GM12875 (cell line): ENCODE results near the gene S100B.
"Not testable (repeated sequence)": the region's sequence is repeated elsewhere in the genome, so short reads cannot be mapped to it uniquely, and the experiment has no call there.

Experiments used
- H3K4me3 ChIP-seq: one replicate; pipeline ENCODE4 v1.5.1; 2011; ENCODE audit warnings: low read depth, low read length, control low read depth
- CTCF ChIP-seq: IDR thresholded peaks from 2 replicates; pipeline ENCODE4 v1.5.1; 2011; ENCODE audit warnings: low read depth, mild to moderate bottlenecking, control low read depth, inconsistent platforms, low read length, moderate library complexity, borderline replicate concordance; ENCODE audit not compliant: insufficient read depth

S100B gene

GRCh38 chr21:46597031-46597430 lies 7.9 kb downstream of the S100B start:
- TF ChIP-seq CTCF: no peak
- no peak overlapping the region for H3K4me3 ChIP-seq

DNA sequence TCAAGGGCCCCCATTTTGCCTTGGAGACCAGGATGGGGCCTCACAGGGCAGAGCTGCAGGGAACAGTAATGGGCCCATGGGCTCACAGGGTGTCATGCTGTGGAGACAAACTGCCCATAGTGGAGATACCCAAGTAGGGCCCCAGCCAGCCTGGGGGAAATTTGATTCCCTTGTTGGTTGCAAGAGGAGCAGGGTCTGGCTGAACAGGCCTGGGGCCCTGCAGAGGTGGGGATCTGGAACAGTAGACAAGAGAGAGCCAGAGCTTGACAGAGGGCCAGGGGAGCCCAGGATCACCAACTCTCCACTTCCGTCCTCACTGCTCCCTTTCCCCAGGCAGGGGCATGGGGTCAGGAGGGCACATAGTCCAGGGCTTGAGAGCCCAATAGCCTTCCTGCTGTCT lies 8.7 kb downstream of the S100B start:
- TF ChIP-seq CTCF: no peak
- H3K4me3 ChIP-seq: no peak overlapping the region

GRCh38 chr21:46594276-46594675 lies 10.6 kb downstream of the S100B start:
- TF ChIP-seq CTCF: no peak

GRCh38 chr21:46585191-46585953 lies 19.5 kb downstream of the S100B start:
- H3K4me3 ChIP-seq: no peak overlapping the region
- no peak for TF ChIP-seq CTCF

More at GRCh38 chr21:46594276-46594675, 10.6 kb downstream of the S100B start:
- no peak overlapping the region for H3K4me3 ChIP-seq

- H3K4me3 ChIP-seq: no peak overlapping the region
Measured at GRCh38 chr21:46581780-46582307, 23.0 kb downstream of the S100B start.

DNA sequence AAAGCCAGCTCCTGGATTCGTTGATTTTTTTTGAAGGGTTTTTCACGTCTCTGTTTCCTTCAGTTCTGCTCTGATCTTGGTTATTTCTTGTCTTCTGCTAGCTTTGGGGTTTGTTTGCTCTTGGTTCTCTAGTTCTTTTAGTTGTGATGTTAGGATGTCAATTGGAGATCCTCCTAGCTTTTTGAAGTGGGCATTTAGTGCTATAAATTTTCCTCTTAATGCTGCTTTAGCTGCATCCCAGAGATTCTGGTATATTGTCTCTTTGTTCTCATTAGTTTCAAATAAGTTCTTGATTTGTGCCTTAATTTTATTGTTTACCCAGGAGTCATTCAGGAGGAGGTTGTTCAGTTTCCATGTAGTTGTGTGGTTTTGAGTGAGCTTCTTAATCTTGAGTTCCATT lies 25.5 kb downstream of the S100B start:
- H3K4me3 ChIP-seq: not testable (repeated sequence)

More at GRCh38 chr21:46581780-46582307, 23.0 kb downstream of the S100B start:
- no peak for TF ChIP-seq CTCF

- not testable (repeated sequence) for H3K4me3 ChIP-seq
Measured at GRCh38 chr21:46577786-46578185, 27.1 kb downstream of the S100B start.

DNA sequence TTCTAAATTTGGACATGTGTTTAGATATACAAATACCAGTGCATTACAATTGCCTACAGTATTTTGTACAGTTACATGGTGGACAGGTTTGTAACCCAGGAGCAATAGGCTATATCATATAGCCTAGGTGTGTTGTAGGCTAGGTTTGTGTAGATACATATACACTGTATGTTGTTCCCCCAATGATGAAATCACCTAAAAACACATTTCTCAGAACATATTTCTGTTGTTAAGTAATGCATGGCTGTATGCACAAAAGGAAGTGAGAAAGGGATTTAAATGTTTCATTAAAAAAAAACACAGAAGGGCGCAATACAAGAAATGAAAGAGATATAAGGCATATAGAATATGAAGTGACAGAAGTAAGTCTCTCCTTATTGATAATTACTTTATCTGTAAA lies 32.0 kb downstream of the S100B start:
- H3K4me3 ChIP-seq: no peak overlapping the region
- no peak for TF ChIP-seq CTCF
